ENCODE data around the gene MFF.

GRCh38 chr2:227370092-227370491, 45.0 kb downstream of the MFF start:
- TF ChIP-seq, protein P1, sequence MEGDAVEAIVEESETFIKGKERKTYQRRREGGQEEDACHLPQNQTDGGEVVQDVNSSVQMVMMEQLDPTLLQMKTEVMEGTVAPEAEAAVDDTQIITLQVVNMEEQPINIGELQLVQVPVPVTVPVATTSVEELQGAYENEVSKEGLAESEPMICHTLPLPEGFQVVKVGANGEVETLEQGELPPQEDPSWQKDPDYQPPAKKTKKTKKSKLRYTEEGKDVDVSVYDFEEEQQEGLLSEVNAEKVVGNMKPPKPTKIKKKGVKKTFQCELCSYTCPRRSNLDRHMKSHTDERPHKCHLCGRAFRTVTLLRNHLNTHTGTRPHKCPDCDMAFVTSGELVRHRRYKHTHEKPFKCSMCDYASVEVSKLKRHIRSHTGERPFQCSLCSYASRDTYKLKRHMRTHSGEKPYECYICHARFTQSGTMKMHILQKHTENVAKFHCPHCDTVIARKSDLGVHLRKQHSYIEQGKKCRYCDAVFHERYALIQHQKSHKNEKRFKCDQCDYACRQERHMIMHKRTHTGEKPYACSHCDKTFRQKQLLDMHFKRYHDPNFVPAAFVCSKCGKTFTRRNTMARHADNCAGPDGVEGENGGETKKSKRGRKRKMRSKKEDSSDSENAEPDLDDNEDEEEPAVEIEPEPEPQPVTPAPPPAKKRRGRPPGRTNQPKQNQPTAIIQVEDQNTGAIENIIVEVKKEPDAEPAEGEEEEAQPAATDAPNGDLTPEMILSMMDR (conservative IDR thresholded peaks at IDR 0.05; ENCODE audit: low read depth, low read length), result no peak
- no peak for TF ChIP-seq POLR2A (IDR thresholded peaks at IDR 0.05; ENCODE audit: low read depth, low read length)
- no peak for TF ChIP-seq BHLHE40 (IDR thresholded peaks at IDR 0.05; ENCODE audit: low read depth, low read length)
- TF ChIP-seq NFE2L2 (IDR thresholded peaks at IDR 0.05; ENCODE audit: low read depth, low read length), result no peak
- TF ChIP-seq USF2 (IDR thresholded peaks at IDR 0.05; ENCODE audit: low read depth, low read length), result no peak
- no peak for TF ChIP-seq CEBPB (IDR thresholded peaks at IDR 0.05; ENCODE audit: low read depth, low read length)
- no peak for TF ChIP-seq RFX5 (IDR thresholded peaks at IDR 0.05; ENCODE audit: low read depth, low read length)
- TF ChIP-seq MXI1 (IDR thresholded peaks at IDR 0.05; ENCODE audit: borderline replicate concordance, low read depth, low read length), result no peak
- TF ChIP-seq FOS (IDR thresholded peaks at IDR 0.05; ENCODE audit: low read depth, low read length), result no peak
- TF ChIP-seq RAD21 (IDR thresholded peaks at IDR 0.05; ENCODE audit: low read length), result no peak
- no peak for TF ChIP-seq RCOR1 (IDR thresholded peaks at IDR 0.05; ENCODE audit: insufficient replicate concordance, low read length)
- TF ChIP-seq SMC3 (IDR thresholded peaks at IDR 0.05; ENCODE audit: low read depth, low read length), result no peak
- TF ChIP-seq MAZ (IDR thresholded peaks at IDR 0.05; ENCODE audit: borderline replicate concordance, low read depth, low read length), result no peak
- TF ChIP-seq MAFK (IDR thresholded peaks at IDR 0.05; ENCODE audit: low read depth, low read length), result no peak
